DOHH2 (cell line): ENCODE results near the gene HSD17B3.

Experiments
- H3F3A ChIP-seq: fragments of 200-600 bp; sonication (generic), shearing (Covaris generic); 2 replicates; pipeline ENCODE4 v1.6.0; 2016; ENCODE audit warnings: antibody characterized with exemption, mild to moderate bottlenecking; ENCODE audit not compliant: control insufficient read depth, insufficient read depth
- H3K27ac ChIP-seq: fragments of 200-600 bp; sonication (generic); 2 replicates; pipeline ENCODE4 v1.5.1; 2014; ENCODE audit warnings: low read depth, mild to moderate bottlenecking, low read length, moderate library complexity
- H3K27me3 ChIP-seq: fragments of 200-600 bp; sonication (generic); 2 replicates; pipeline ENCODE4 v1.6.1; 2014; ENCODE audit warnings: mild to moderate bottlenecking, low read length, mixed read lengths; ENCODE audit not compliant: control insufficient read depth
- H3K36me3 ChIP-seq: fragments of 200-600 bp; sonication (generic); 2 replicates; pipeline ENCODE4 v1.6.1; 2014; ENCODE audit warnings: mild to moderate bottlenecking, low read length, moderate library complexity, mixed read lengths; ENCODE audit not compliant: control insufficient read depth
- H3K4me1 ChIP-seq: fragments of 200-600 bp; sonication (generic); 2 replicates; pipeline ENCODE4 v1.6.1; 2014; ENCODE audit warnings: mild to moderate bottlenecking, low read length, mixed read lengths; ENCODE audit not compliant: control insufficient read depth
- H3K4me2 ChIP-seq: fragments of 200-600 bp; sonication (generic); 2 replicates; pipeline ENCODE4 v1.6.0; 2014; ENCODE audit warnings: mild to moderate bottlenecking, low read length, moderate library complexity
- H3K4me3 ChIP-seq: fragments of 200-600 bp; sonication (generic); 2 replicates; pipeline ENCODE4 v1.5.1; 2014; ENCODE audit warnings: mild to moderate bottlenecking, low read length, mixed read lengths
- H3K79me2 ChIP-seq: fragments of 200-600 bp; sonication (generic); 2 replicates; pipeline ENCODE4 v1.6.1; 2014; ENCODE audit warnings: mild to moderate bottlenecking, low read length, mixed read lengths; ENCODE audit not compliant: control insufficient read depth
- H3K9me2 ChIP-seq: fragments of 200-600 bp; sonication (generic); replicated peaks from 2 replicates; pipeline ENCODE4 v1.6.1; 2014; ENCODE audit warnings: mild to moderate bottlenecking, low read length, mixed read lengths; ENCODE audit not compliant: control insufficient read depth
- H3K9me3 ChIP-seq: fragments of 200-600 bp; sonication (generic); 2 replicates; pipeline ENCODE4 v1.6.1; 2014; ENCODE audit warnings: antibody characterized with exemption, low read length, mixed read lengths; ENCODE audit not compliant: control insufficient read depth, insufficient read depth
- H4K20me1 ChIP-seq: fragments of 200-600 bp; sonication (generic); 2 replicates; pipeline ENCODE4 v1.6.0; 2014; ENCODE audit warnings: low read depth, mild to moderate bottlenecking, antibody characterized with exemption, low read length, moderate library complexity; ENCODE audit not compliant: control insufficient read depth, insufficient read depth
- EZH2phosphoT487 ChIP-seq: fragments of 200-600 bp; sonication (generic); IDR thresholded peaks from 2 replicates; pipeline ENCODE4 v1.6.1; 2017; ENCODE audit warnings: borderline replicate concordance, mild to moderate bottlenecking, antibody characterized with exemption, low read length, moderate library complexity, mixed read lengths
- TF ChIP-seq, protein P1 (sequence below): fragments of 200-600 bp; sonication (generic); IDR thresholded peaks from one replicate; pipeline ENCODE4 v1.5.1; 2014; ENCODE audit warnings: antibody characterized with exemption, mild to moderate bottlenecking, low read depth, low read length; ENCODE audit not compliant: poor library complexity, severe bottlenecking

The HSD17B3 gene

DNA sequence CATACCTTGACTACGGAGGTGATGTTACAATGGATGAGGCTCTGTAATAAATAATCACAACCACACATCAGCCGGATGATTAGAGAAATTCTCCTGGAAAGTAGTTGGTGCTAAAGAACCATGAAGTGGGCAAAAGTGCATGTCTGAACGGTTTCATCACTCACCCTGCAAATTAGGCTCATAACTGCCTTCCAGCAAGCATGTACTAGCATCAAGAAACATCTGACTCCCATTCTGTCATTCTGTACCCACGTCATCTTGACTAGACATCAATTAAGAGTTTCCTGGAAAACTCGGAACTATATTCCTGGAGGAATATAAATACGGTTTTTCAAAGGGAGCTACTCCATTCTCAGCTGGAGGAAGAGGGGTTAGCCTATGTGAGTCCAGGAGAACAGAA is 52.2 kb downstream of the HSD17B3 start:
- no peaks in the 10 kb centered on the region for H3F3A ChIP-seq
- H3K4me3 ChIP-seq, result no peak overlapping the region
- peaks cover 9% of the 10 kb centered on the region for H3K4me1 ChIP-seq
- no peak overlapping the region for H3K27ac ChIP-seq
- no peaks in the 10 kb centered on the region for H3K36me3 ChIP-seq
- H3K4me2 ChIP-seq, result no peak overlapping the region
- TF ChIP-seq EZH2phosphoT487, result no peak
- TF ChIP-seq, protein P1, sequence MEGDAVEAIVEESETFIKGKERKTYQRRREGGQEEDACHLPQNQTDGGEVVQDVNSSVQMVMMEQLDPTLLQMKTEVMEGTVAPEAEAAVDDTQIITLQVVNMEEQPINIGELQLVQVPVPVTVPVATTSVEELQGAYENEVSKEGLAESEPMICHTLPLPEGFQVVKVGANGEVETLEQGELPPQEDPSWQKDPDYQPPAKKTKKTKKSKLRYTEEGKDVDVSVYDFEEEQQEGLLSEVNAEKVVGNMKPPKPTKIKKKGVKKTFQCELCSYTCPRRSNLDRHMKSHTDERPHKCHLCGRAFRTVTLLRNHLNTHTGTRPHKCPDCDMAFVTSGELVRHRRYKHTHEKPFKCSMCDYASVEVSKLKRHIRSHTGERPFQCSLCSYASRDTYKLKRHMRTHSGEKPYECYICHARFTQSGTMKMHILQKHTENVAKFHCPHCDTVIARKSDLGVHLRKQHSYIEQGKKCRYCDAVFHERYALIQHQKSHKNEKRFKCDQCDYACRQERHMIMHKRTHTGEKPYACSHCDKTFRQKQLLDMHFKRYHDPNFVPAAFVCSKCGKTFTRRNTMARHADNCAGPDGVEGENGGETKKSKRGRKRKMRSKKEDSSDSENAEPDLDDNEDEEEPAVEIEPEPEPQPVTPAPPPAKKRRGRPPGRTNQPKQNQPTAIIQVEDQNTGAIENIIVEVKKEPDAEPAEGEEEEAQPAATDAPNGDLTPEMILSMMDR, result no peak
- no peaks in the 10 kb centered on the region for H3K9me2 ChIP-seq
- H4K20me1 ChIP-seq, result no peaks in the 10 kb centered on the region
- no peaks in the 10 kb centered on the region for H3K9me3 ChIP-seq
- peaks cover 10% of the 10 kb centered on the region for H3K27me3 ChIP-seq
- H3K79me2 ChIP-seq, result no peaks in the 10 kb centered on the region

DNA sequence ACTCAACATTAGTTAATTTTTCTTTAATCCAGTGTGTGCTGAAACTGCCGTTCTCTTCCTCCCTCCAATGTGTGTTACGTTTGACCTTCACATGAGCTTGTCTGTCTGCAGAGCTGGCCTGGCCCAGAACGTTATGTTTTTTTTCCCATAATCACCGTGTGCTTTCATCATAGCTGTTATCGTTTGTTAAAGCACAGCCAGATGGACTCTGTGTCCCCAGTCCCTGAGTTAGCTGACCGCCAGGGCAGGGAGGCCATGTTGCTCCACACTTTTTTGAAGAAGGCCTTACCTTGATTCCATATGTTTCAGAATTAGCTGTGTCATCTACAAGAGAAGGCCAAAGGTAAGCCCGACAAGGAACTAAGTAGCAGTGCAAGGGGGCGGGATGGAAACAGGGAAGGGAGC is 55.7 kb downstream of the HSD17B3 start:
- Histone ChIP-seq H3F3A (no peaks in the 10 kb centered on the region), H3K4me2 (no peak overlapping the region), H3K79me2 (no peaks in the 10 kb centered on the region), H3K4me1 (no peaks in the 10 kb centered on the region), H3K27me3 (peaks cover 5% of the 10 kb centered on the region; the same call in 1 of the 2 replicates), H3K27ac (no peak overlapping the region), H4K20me1 (no peaks in the 10 kb centered on the region), H3K9me2 (no peaks in the 10 kb centered on the region), H3K9me3 (no peaks in the 10 kb centered on the region), H3K36me3 (no peaks in the 10 kb centered on the region), H3K4me3 (no peak overlapping the region)
- TF ChIP-seq, protein P1, result no peak

DNA sequence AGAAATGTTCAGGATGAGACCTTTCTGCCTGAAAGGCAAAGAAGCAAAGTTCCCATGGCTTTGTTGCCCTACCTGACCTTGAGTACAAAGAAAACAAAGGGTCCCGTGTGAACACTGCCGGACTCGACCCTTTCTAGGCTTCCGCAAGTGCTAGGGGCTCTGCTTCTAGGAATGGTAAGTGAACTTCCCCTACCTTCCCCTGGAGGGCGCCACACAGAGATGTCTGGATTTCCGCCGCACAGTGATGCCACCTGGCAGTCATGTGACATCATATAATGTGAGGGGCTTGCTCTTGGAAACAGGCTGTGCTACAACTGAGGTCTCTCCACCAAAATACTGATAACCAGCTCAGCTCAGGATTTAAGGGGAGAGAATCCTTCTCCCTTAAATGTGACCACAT is 56.6 kb downstream of the HSD17B3 start:
- Histone ChIP-seq H3K9me3 (no peaks in the 10 kb centered on the region), H3K4me2 (no peak overlapping the region), H4K20me1 (no peaks in the 10 kb centered on the region), H3K4me3 (no peak overlapping the region), H3K4me1 (no peaks in the 10 kb centered on the region), H3K27me3 (peaks cover 8% of the 10 kb centered on the region; the same call in 1 of the 2 replicates), H3K9me2 (no peaks in the 10 kb centered on the region), H3K79me2 (no peaks in the 10 kb centered on the region), H3K27ac (no peak overlapping the region), H3K36me3 (no peaks in the 10 kb centered on the region), H3F3A (no peaks in the 10 kb centered on the region)
- no peak for TF ChIP-seq EZH2phosphoT487
- TF ChIP-seq, protein P1, result peak; percentile 67

DNA sequence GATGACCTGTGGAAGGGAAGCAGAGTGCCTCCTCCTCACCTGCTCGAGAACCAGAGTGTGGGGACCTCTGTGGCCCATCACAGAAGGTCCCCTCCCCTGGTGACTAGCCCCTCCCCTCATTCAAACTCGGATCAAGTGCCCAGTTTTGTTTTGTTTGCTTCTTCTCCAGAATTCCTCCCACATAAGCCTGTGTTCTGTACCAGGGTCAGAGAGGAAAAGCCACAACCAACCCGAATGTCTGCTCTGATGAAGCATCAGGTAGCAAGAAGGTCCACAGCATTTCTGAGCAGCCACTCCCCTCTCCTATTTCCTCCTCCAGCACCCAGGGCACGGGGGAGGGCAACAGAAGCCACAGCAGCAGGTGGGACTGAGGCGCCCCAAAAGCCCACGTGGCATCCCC is 58.2 kb downstream of the HSD17B3 start:
- H3K4me3 ChIP-seq, result no peak overlapping the region
- H3K4me1 ChIP-seq, result no peaks in the 10 kb centered on the region
- H3K9me3 ChIP-seq, result no peaks in the 10 kb centered on the region
- no peak overlapping the region for H3K4me2 ChIP-seq
- H3F3A ChIP-seq, result no peaks in the 10 kb centered on the region
- H4K20me1 ChIP-seq, result no peaks in the 10 kb centered on the region
- TF ChIP-seq, protein P1, result no peak
- TF ChIP-seq EZH2phosphoT487, result no peak
- H3K9me2 ChIP-seq, result no peaks in the 10 kb centered on the region
- peaks cover 8% of the 10 kb centered on the region; the same call in 1 of the 2 replicates for H3K27me3 ChIP-seq
- H3K79me2 ChIP-seq, result no peaks in the 10 kb centered on the region
- no peaks in the 10 kb centered on the region for H3K36me3 ChIP-seq
- H3K27ac ChIP-seq, result no peak overlapping the region
